HG02885 (cell line): ENCODE results near the gene CRTAC1.

Experiments
- ATAC-seq: cut with Tn5 transposase; IDR thresholded peaks from one replicate; pipeline ENCODE4 v1.9.1; 2021; ENCODE audit warnings: mild to moderate bottlenecking; ENCODE audit not compliant: unreplicated experiment, poor library complexity

CRTAC1 gene

DNA sequence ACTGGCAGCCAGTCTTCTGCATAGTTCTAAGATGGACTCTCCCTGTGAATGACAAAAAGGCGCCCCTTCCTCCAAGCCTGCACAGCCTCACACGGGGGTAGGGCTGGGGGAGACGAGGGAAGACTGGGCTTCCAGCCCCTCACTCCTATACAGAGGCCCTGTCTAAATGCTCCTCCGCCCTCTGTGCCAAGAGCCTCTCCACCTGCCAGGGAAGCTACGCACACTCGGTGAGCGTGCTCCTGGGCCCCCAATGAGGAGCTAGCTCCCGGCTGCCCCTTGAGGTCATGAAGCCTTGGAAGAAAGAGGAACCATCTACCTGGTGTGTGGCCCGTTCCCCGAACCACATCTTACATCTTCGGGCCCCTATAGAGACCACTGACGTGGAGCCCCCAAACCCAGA lies 54.8 kb downstream of the CRTAC1 start:
- no peak for ATAC-seq

DNA sequence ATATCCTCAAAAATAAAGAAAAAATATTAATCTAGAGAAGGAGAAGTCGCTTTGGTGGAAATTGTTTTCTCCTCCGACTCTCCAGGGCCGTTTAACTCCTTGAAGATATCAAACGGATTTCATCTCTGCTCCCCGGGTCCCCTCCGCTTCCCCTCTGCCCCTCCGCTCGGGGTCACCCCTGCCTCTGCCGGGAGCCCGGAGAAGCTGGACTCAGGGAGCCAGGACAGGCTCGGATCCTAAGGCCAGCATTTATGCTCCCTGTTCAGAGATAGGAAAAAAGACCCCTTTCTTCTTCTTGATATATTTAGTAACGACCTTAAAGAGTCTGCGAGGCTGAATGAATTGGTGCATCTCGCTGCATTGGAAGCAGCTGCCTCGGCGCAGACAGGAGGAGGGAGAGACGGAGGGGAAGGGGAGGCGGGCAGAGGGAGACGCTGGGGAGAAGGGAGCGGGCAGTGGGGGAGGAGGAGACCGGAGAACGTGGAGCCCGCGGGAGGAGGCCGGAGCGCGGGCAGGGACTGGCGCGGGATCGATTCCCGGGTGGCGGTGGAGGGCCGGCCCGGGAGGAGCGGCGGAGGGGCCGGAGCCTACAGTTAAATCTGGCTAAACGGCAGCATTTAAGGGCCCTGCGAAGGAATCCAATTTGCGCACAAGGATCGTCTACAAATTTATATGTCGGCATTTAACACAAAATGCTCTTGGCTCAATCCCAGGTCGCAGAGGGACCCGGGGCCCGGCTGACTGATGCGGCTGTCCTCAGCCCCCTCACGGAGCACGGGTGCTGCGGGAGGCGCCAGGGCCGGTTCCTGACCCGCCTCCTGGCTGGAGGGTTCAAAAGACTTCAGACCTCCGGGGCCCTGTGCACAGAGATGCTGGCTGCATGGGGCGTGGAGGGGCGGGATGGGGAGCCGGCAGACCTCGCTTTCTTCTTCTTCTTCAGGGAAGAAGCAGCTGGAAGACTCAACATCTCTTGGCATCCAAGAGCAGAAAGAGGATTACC lies 55.6 kb downstream of the CRTAC1 start:
- no peak for ATAC-seq

DNA sequence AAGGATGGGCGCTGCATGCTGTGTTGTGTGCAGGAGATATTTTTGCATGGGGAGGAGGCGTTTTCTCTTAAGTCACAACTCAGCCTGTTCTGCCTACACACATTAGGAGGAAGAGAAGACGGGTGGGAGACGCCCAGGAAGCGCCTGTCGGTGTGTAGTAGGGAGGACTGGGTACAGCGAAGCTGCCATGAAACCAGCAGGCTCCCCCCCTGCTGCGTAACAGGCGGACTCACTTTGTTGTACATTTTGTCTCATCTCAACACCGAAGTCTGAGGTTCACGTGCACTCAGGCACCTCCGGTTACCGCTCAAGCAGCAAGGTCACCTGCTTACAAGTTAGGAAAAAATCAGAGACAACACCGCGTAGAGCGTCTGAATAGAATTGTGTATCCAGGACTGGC lies 56.3 kb downstream of the CRTAC1 start:
- ATAC-seq: no peak

DNA sequence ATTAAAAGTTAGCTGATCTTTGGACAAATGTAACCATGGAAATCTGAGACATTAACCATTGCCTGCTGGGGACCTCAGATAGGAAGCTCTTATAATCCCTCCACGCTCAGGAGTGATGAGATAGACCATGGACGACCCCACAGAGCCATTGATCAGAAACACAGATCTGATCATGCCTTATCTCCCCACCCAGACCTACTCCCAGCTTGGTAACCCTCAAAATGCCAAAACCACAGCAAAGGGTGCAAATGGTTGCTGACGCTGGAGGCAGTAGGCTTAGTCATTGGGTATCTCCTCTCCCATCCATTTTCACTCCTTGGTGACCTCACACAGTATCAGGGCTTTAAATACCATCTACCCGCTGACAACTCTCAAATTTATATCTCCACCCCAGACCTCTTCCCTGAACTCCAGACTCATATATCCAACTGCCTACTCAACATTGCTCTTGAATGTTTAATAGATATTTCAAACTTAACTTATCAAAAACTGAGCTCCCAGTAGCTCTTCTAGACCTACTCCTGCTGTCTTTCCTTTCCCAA lies 60.8 kb downstream of the CRTAC1 start:
- ATAC-seq: no peak

DNA sequence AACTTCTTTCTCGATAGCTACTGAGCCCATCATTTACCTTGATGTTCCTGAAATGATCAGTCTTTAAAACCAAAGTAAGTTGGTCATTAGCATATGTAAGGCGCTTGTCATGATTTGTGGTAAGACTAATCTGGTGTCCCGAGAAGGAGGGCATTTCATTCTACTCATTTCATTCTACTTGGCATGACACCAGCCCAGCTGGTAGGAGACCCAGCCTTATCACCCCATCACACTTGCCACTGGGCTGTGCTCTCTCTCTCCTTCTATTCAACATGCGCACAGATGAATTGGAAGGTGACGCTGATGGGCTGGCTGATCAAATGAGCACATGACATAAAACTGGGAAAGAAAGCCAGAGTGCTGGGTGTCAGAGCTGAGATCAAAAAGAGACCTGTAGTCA lies 65.7 kb downstream of the CRTAC1 start:
- no peak for ATAC-seq

DNA sequence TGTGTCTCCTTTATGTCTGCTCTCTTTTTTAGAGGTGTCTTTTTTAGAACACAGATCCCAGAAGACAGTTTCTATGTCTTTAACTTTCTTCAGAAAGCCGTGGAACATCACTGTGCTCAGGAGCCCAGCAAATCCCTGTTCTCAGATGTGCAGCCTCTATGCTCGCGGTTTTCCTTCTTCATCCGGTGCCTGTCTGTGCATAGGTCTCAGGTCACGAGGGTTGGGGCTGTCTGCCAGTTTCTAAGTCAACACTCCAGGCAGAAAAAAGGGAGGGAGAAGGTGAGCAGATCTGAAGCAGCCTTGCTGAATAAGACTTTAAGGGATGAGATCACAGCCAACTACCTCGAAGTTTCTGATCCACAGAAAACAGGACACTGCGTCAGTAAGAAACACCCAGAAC lies 68.5 kb downstream of the CRTAC1 start:
- no peak for ATAC-seq

DNA sequence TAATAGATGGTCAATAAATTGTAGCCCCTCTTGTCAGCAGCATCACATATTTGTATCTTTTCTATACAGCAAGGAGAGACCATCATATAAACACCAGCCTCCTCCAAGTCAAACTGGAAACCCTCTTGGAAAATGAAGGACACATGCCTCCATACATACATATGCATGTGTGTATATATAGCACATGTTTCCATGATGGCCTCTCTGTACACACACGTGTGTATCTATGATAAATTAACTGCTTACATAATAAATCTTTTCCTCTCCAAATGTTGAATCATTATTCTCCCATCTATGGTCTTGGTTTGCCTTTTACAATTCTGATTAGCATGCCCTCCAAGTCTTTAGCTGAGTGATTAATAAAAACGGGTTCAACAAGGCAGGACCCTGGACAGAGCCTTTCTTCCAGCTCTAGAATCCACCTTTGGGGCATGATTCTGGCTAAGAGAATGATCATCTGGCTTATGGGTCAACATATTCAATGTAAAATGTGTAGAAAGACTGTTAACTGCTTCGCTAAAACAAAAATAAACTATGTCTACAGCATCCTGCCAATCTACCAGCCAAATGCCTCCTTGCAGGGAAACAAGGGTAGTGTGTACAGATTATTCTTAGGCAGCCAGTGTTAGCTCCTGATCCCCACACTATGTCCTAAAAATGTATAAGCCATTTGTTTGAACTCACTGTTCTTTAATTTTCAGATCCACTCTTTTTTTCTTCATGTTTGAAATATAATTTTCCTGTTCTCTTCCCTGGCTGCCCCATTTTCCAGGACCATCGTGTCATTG lies 70.0 kb downstream of the CRTAC1 start:
- no peak for ATAC-seq

DNA sequence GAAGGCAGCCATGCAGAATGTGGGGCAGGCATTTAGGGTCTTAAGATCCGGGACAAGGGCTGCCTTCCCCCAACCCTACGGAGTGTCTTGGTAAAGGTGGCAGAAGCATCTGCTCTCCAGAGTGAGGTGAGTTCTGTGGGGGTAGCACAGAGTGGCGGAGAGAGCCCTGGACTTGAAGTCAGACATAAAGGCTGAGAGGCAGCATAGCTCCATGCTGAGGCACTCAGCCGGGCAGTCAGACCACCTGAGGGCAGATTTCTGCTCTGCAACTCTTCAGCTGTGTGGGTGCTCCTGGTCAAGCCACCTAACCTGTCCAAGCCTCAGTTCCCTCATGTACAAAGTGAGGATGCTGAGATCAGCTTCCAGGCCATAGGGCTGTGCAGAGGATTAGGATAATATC lies 81.0 kb downstream of the CRTAC1 start:
- no peak for ATAC-seq

DNA sequence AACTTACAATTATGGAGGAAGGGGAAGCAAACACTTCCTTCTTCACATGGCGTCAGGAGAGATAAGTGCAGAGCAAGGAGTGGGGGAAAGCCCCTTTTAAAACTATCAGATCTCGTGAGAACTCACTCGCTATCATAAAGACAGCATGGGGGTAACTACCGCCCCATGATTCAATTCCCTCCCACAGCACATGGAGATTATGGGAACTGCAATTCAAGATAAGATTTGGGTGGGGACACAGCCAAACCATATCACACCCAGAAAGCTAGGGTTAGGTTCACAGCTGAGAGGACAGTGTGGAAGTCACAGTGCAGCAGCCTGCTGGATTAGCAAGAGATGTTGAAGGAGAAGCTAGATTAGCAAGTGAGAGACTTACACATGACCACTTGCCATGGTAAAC lies 81.6 kb downstream of the CRTAC1 start:
- ATAC-seq: no peak

DNA sequence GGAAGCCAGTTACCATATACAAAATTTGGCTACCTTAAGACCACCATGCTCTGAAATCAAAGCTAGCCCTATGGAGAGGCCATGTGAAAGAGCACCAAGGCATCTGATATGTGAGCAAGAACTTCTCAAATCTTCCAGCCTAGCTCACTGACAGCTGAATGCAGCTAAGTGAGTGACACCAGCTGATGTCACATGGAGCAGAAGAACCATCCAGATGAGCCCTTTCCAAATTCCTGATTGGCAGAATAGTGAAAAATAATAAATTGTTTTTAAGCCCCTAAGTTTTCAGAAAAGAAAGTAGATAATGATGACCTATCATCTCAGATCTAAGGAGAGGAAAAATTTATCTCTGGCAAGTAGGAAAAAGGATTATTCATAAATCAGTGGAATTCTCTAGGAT lies 85.6 kb downstream of the CRTAC1 start:
- ATAC-seq: no peak

DNA sequence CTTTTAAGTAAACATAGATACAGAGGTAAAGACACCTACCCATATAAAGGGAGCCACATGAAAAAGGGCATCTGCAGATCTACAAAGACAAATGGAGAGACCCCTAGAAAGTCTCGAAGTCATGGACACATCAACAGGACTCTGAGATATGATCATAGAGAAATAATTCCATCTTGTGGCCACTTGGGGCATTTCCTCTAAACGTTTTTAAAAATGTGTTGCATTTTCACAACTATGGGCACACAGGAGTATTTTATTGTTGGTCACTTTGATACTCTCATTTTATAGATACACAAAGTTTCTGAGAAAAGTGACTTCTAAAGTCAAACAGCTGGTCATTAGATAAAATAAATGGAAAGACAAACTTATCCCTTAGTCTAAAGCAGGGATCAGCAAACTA lies 87.1 kb downstream of the CRTAC1 start:
- ATAC-seq: no peak

DNA sequence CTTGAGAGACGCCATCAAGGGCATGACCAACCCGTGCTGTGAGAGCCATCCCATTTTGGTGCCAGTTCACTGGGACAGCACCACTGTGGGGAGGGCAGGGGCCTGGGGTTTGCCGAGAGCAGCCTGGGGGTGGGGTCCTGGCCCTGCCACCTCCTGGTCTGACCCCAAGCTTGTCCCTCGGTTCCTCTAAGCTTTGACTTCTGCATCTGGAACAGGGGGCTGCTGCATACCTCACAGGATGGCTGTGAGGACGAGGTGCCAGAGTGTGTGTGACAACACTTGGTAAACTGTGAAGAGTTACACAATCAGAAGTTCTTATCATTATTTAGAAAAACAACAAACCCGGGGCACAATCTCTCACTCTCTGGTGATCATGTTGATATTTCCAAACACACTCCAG lies 89.9 kb downstream of the CRTAC1 start:
- no peak for ATAC-seq

DNA sequence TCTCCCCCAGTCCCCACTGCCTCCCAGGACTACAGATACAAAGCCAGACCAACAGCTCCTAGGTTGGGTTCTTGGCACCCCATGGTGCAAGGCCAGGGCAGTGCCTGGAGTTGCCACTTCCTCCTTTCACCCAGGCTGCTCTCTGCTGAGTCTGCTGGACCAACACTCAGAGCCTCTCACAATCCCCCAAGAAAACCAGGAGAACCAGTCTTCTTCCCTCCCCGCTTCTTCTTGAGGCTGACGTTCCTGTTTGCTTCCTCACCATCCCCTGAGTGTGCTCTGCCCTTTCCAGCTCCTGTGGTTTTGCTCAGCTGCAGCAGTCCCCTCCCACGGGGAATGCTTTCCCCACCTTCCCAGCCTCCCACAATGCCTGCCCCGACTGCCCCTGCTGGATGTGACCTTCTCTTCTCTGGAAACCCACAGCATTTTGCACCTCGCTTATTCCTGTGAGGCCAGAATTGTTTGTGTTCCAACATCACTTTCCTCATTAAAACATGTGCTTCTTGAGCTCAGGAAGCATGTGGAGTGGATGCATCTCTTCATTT lies 90.9 kb downstream of the CRTAC1 start:
- no peak for ATAC-seq

DNA sequence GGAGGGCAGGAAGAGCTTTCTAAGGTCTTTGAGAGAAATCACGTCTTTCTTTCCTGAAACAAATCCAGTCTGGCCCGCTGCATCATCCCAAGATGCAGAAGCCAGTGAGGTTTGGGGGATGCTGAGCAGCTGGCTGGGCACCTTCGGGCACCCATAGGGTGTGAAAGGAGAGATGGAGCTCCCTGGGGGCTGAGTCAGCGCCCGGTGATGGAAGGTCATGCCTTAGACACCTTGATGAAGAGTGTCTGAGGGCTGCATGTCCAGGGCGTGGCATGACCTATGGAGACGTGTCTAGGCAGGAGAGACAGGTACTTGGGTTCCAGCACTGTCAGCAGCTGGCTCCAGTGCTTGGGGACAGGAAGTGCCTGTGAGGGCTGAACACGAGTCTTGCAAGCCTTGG lies 92.5 kb downstream of the CRTAC1 start:
- ATAC-seq: no peak

DNA sequence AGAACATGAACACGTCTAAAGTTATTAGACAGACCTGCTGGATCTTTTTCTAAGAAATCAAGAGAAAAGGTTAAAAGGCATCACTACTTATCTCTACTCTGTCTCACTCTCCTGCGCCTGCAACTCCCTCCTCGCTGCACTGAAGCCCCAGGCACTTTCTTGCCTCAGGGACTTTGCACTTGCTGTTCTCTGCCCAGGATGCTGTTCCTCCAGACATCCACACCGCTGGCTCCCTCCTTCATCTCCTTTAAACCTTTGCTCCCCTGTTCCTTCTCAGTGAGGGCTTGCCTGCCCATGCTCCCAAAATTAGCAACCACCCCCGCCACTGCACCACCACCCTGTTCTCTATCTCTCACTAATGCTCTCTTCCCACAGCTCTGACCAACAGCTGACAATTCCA lies 93.4 kb downstream of the CRTAC1 start:
- no peak for ATAC-seq

DNA sequence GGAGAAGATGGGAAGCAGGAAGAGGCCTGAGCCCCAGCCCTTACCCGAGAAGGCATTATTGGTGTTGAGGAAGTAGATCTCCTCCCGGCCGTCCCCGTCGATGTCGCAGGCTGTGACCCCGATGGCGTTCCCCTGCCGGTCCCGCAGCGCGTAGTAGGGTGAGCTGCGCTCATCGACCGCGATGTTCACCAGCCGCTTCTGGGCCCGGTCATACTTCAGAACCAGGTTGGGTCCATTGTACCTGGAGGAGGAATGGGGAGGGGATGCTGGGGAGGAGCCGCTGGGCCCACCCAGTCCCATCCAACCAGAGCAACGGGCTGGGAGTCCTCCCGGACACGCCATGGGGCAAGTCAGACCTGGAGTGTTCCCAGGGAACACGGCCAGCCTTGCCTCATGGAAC lies 94.3 kb downstream of the CRTAC1 start:
- no peak for ATAC-seq

DNA sequence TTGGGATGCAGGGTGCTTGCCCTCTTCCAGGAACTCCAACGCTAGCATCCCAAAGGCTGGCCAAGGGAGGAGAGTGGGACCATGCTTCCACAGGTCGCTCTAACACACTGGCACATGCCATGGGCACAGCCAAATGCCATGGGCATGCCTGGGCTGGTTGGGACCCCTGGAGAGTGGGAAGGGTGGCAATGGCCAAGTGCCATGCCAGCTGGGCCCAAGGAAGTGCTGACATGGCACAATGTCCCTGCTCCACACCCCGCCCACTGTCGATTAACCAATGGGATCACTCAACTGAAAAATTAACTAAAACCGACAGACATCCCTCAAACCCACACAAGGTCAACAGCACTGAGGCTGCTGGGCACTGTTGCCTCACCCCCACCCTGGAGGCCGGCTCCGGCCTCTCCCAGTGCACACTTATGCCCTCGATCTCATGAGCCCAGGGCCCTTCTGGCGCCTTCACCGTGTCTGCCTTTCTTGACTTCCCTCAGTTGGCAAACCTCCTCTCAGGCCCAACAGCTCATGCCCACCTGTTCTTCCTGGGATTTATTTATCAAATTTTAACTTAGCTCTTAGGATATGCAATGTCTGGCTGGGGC lies 97.4 kb downstream of the CRTAC1 start:
- ATAC-seq: no peak

DNA sequence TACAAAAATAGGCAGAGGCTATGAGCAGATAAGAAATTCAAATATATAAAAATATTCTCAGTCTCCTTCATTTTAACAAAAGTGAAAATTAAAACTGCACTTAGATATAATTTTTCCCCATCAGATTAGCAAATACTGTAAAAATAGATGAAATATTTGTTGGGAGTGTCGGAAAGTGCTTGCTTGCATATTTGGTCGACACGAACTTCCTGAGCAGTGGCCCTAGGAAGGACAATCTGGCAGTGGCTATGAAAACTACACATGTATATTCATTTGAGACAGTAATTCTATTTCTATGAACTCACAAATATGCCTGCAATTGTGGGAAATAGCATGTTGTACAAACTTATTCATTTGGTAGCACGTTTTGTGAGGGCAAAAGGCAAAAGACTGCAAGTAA lies 99.4 kb downstream of the CRTAC1 start:
- no peak for ATAC-seq

DNA sequence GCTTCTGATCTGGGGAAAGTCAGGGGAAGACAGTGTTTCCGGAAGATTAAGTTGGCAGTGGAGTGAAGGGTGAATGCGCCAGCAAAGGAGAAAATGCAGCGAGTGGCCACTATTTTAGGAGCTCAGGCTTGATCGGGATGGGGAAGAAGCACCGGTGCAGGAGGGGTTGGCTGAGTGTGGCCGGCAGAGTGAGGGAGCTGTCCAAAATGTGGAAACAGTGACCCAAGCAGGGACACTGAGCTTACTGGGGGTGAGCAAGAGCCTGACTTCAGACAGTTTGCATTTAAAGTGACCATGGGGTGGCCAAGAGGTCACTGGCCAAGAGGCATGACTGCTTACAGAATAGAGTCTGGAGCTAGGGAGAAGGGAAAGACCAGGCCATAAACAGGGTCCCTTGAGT lies 101.5 kb downstream of the CRTAC1 start:
- no peak for ATAC-seq

DNA sequence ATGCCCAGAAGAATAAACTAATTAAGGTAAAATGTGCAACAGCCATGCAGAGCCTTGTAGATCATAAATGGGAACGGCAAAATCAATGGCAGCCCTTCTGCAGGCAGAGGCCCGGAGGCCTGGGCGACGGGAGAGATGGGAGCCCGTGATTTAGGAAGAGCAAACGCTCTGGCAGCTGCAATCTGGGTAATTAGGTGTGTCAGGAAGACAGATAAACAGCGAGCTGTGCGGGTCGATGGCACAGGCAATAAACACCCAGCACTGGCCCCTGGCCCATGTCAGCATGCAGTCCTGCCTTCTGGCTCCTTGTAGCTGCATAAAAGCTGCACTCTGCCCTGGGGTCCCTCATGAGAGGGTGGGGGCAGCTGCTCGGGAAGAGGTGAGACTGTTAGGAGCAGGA lies 102.8 kb downstream of the CRTAC1 start:
- ATAC-seq: no peak

DNA sequence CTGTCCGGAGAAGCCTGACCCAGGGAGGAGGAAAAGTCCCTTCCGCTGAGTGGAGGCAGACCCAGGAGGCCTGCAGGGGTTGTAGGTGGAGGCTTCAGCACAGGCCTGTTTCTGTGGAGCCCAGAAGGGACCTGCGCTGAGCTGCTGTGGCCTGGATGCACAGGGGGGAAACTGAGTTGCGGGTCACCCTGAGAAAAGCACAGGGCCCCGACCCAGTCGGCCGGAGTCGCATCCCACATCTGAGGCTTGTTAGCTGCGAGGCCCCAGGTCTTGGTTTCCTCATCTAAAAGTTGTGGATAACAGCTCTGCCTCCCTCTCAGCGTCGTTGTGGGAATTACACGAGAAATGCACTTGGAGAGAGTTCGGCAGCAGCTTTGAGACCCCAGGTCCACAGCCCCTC lies 104.4 kb downstream of the CRTAC1 start:
- ATAC-seq: no peak
